Renal pelvis (tissue), 4 donors: ENCODE results near the gene C8A. TPM values are rescaled to one million over a fixed set of nuclear protein-coding genes. Genes with fewer than 3 reads are reported as not detected.

Experiments
- DNase-seq: peaks from one replicate; pipeline ENCODE4 v3.0.0-alpha.2; 2013
- polyA plus RNA-seq, 3 donors: library from polyadenylated mRNA; unstranded; fragments of 120-200 nt; gene quantifications; one replicate each; pipeline ENCODE4 v1.2.1, GENCODE V29; 2013; ENCODE audit not compliant: insufficient read length in 3 of 3

The C8A gene
- polyA plus RNA-seq, 3 donors: not detected

- DNase-seq: peak; percentile 55
These were observed 17.2 kb upstream of the C8A start for GRCh38 chr1:56837244-56837939.

GRCh38 chr1:56838759-56839158 lies 15.8 kb upstream of the C8A start:
- DNase-seq: no peak

- DNase-seq: no peak
These were observed 11.1 kb upstream of the C8A start for GRCh38 chr1:56843544-56843943.

GRCh38 chr1:56844545-56845136 lies 10.0 kb upstream of the C8A start:
- DNase-seq: no peak

GRCh38 chr1:56845343-56845742 lies 9.3 kb upstream of the C8A start:
- DNase-seq: no peak

GRCh38 chr1:56849750-56850149 lies 4.8 kb upstream of the C8A start:
- DNase-seq: no peak

GRCh38 chr1:56850411-56850810 lies 4.2 kb upstream of the C8A start:
- no peak for DNase-seq

- no peak for DNase-seq
These were observed 3.7 kb upstream of the C8A start for GRCh38 chr1:56850922-56851321.

- no peak for DNase-seq
These were observed 2.1 kb upstream of the C8A start for GRCh38 chr1:56852476-56852875.

GRCh38 chr1:56855190-56855589 lies 593 bp downstream of the C8A start:
- no peak for DNase-seq

GRCh38 chr1:56856186-56856585 lies 1.6 kb downstream of the C8A start:
- no peak for DNase-seq

- no peak for DNase-seq
These were observed 4.7 kb downstream of the C8A start for GRCh38 chr1:56859287-56859686.

- DNase-seq: no peak
These were observed 8.8 kb downstream of the C8A start for GRCh38 chr1:56863265-56863992.

GRCh38 chr1:56864430-56864829 lies 9.8 kb downstream of the C8A start:
- no peak for DNase-seq

GRCh38 chr1:56866656-56867055 lies 12.1 kb downstream of the C8A start:
- DNase-seq: no peak

- no peak for DNase-seq
These were observed 12.9 kb downstream of the C8A start for GRCh38 chr1:56867491-56867890.

- DNase-seq: no peak
These were observed 14.2 kb downstream of the C8A start for GRCh38 chr1:56868761-56869160.

GRCh38 chr1:56872597-56872996 lies 18.0 kb downstream of the C8A start:
- DNase-seq: no peak

- no peak for DNase-seq
These were observed 18.6 kb downstream of the C8A start for GRCh38 chr1:56873213-56873612.

- no peak for DNase-seq
These were observed 20.1 kb downstream of the C8A start for GRCh38 chr1:56874689-56875088.

- no peak for DNase-seq
These were observed 23.4 kb downstream of the C8A start for GRCh38 chr1:56877973-56878372.

GRCh38 chr1:56880774-56881173 lies 26.2 kb downstream of the C8A start:
- DNase-seq: no peak

GRCh38 chr1:56881417-56881816 lies 26.8 kb downstream of the C8A start:
- no peak for DNase-seq
